Measurements from ENCODE around the gene KCNQ4.

The KCNQ4 gene

DNA sequence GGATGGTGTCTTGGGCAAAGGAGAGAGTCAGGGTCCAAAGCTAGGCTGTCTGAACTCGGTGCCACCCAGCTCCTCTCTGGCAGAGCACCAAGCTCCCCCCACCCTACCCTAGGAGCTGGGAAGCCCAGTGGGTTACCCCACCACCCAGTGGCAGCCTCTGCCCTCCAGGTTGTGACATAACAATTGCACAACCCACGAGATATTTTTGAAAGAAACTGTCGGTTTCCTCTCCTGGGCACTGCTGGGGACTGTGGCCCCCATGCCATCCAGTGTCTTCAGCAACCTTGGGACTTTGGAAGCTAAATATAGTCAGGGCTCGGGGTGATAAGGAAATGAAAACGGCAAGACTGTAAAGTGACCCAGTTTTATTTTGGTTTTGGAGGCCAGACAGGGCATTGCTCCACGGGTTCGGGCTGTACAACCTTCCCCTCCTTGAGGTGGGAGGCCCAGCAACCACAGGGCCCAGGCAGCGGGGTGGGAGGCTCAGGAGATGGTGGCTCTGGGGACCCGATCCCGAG lies 77.2 kb downstream of the KCNQ4 start:
- Histone ChIP-seq H3K27ac (ENCODE audit: low read depth, low read length) (no peak overlapping the region), H3K4me1 (ENCODE audit: control insufficient read depth, low read depth, low read length) (peaks cover 2% of the 10 kb centered on the region), H3K4ac (ENCODE audit: low read depth, low read length) (no peak overlapping the region), H4K5ac (ENCODE audit: low read length) (no peak overlapping the region), H3K56ac (ENCODE audit: low read length) (peak overlapping the region; percentile 78), H3K79me2 (ENCODE audit: control insufficient read depth, insufficient read depth, low read length) (no peaks in the 10 kb centered on the region), H2BK15ac (replicated peaks; ENCODE audit: low read depth) (no peak overlapping the region), H3K23ac (ENCODE audit: low read length) (peak overlapping the region; percentile 34), H3K4me3 (ENCODE audit: low read length) (no peak overlapping the region), H3K18ac (ENCODE audit: low read length) (no peak overlapping the region), H3K9ac (ENCODE audit: low read length) (peak overlapping the region; percentile 65), H2BK120ac (ENCODE audit: low read depth, low read length) (no peak overlapping the region), H3K4me2 (ENCODE audit: low read length) (peak overlapping the region; percentile 75), H3K36me3 (ENCODE audit: control insufficient read depth, insufficient read depth, low read length) (no peaks in the 10 kb centered on the region), H3K27me3 (ENCODE audit: insufficient read depth, low read length, poor library complexity) (peaks cover 4% of the 10 kb centered on the region), H3K79me1 (ENCODE audit: low read length) (no peaks in the 10 kb centered on the region), H2BK5ac (ENCODE audit: low read length) (no peak overlapping the region), H2AK5ac (ENCODE audit: low read length) (no peak overlapping the region), H4K8ac (ENCODE audit: low read depth, low read length) (no peak overlapping the region)
- DNase-seq = no peak
- WGBS (ENCODE audit: extremely low coverage, insufficient coverage, low lambda C conversion rate) = no CpG with 5 or more reads among the region's 10 CpGs

DNA sequence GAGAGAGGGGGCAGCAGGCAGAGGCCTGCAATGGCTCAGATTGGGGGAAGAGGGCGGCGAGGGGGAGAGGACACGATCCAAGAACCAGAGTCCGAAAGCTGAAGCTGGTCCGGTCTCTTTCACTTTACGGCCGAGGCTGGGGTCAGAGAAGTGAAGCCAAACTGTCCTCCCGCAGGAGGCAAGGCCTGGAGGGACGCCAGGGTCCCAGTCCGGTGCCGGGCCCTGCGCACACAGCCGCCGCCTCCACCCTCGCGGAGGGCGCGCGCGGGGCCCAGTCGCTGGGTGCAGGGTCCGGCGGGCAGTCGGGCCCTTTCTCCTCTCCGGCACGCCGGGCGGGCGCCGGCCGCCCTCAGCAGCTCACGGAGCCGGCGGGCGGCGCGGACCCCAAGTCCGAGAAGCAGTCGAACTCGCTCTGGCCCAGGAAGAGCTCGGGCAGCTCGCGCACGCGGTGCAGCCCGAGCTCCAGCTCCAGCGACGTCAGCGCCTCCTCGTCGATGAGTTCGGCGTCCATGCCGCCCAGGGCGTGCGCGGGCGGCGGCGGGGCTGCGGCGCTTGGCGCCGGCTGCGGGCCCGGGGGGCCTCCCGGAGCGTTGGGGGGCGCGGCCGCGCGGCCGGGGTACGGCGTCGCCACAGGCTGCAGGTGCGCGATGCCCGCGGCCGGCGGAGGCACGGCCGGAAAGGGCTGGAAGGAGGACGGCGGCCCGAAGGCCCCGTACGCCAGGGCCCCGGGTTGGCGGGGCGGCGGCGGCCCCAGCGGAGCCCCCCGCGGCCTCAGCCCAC lies 77.8 kb downstream of the KCNQ4 start:
- H2AK5ac ChIP-seq (ENCODE audit: low read length) = no peak overlapping the region
- no peak overlapping the region for H2BK120ac ChIP-seq (ENCODE audit: low read depth, low read length)
- H3K56ac ChIP-seq (ENCODE audit: low read length) = peak overlapping the region; percentile 78
- peaks cover 2% of the 10 kb centered on the region for H3K4me1 ChIP-seq (ENCODE audit: control insufficient read depth, low read depth, low read length)
- no peaks in the 10 kb centered on the region for H3K79me1 ChIP-seq (ENCODE audit: low read length)
- no CpG with 5 or more reads among the region's 98 CpGs for WGBS (ENCODE audit: extremely low coverage, insufficient coverage, low lambda C conversion rate)
- peak overlapping the region; percentile 30 for H3K18ac ChIP-seq (ENCODE audit: low read length)
- H3K23ac ChIP-seq (ENCODE audit: low read length) = peak overlapping the region; percentile 34
- no peaks in the 10 kb centered on the region for H3K79me2 ChIP-seq (ENCODE audit: control insufficient read depth, insufficient read depth, low read length)
- no peak overlapping the region for H3K4ac ChIP-seq (ENCODE audit: low read depth, low read length)
- no peak overlapping the region for H4K5ac ChIP-seq (ENCODE audit: low read length)
- H3K27ac ChIP-seq (ENCODE audit: low read depth, low read length) = no peak overlapping the region
- H3K9ac ChIP-seq (ENCODE audit: low read length) = peak overlapping the region; percentile 65
- H3K4me2 ChIP-seq (ENCODE audit: low read length) = peak overlapping the region; percentile 75
- no peak overlapping the region for H3K4me3 ChIP-seq (ENCODE audit: low read length)
- H4K8ac ChIP-seq (ENCODE audit: low read depth, low read length) = no peak overlapping the region
- H3K27me3 ChIP-seq (ENCODE audit: insufficient read depth, low read length, poor library complexity) = peaks cover 4% of the 10 kb centered on the region
- peak; percentile 61 for DNase-seq
- H2BK5ac ChIP-seq (ENCODE audit: low read length) = no peak overlapping the region
- H2BK15ac ChIP-seq (replicated peaks; ENCODE audit: low read depth) = no peak overlapping the region
- no peaks in the 10 kb centered on the region for H3K36me3 ChIP-seq (ENCODE audit: control insufficient read depth, insufficient read depth, low read length)

DNA sequence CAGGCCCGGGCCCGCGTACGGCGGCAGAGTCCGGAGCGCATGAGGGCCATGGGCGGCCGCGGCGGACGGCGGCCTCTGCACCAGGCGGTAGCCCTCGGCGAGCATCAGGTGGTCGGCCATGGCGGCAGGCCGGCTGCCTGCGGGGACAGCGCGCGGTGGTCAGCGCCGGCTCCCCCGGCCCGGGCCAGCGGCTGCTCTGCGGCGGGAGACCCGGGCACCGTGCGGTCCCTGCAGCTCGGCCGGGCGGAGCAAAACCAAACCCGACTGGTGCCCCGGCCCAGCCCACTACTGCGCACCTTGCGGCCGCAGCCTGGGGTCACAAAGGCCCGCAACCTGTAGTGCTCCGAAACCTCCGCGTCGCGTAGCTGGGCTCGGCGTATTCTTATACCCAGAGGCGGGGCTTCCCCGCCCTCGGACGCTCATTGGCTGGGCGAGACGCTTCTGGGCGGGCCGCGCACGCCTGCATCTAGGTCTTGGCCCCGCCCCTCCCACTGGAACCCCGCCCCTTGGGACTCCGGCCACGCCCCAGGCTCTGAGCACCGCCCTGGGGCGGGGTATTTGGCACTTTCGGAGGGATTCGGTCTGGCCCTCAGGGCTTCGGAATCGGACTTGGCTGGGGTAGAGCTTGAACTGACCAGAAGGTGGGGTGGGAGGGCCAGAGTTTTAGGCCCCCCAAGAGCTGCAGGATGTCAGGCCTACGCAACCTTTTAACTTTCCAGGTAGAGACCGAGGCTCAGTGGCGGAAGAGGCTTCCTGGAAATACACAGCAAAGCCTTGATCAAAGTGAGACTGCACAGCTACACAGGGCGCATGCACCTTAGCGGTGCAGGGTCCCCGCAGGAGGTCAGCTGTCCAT lies 78.6 kb downstream of the KCNQ4 start, which contains the start of gene CITED4:
TSS of gene CITED4 (minus strand) at position 356 of the 856 bp plus-strand sequence. CDS start at position 120, 236 bp downstream.
- Histone ChIP-seq H3K4me1 (ENCODE audit: control insufficient read depth, low read depth, low read length) (peaks cover 2% of the 10 kb centered on the region), H3K4me3 (ENCODE audit: low read length) (no peak within 1 kb of the TSS), H3K27me3 (ENCODE audit: insufficient read depth, low read length, poor library complexity) (peaks cover 4% of the 10 kb centered on the region), H3K4ac (ENCODE audit: low read depth, low read length) (no peak within 1 kb of the TSS), H3K4me2 (ENCODE audit: low read length) (peak within 1 kb of the TSS; percentile 75), H3K9ac (ENCODE audit: low read length) (peak within 1 kb of the TSS; percentile 65), H2AK5ac (ENCODE audit: low read length) (no peak within 1 kb of the TSS), H3K56ac (ENCODE audit: low read length) (peak within 1 kb of the TSS; percentile 78), H3K27ac (ENCODE audit: low read depth, low read length) (no peak within 1 kb of the TSS), H3K23ac (ENCODE audit: low read length) (peak within 1 kb of the TSS; percentile 34), H2BK5ac (ENCODE audit: low read length) (no peak within 1 kb of the TSS), H2BK15ac (replicated peaks; ENCODE audit: low read depth) (no peak within 1 kb of the TSS), H2BK120ac (ENCODE audit: low read depth, low read length) (no peak within 1 kb of the TSS), H4K8ac (ENCODE audit: low read depth, low read length) (no peak within 1 kb of the TSS), H3K36me3 (ENCODE audit: control insufficient read depth, insufficient read depth, low read length) (no peaks in the 10 kb centered on the region), H3K79me1 (ENCODE audit: low read length) (no peaks in the 10 kb centered on the region), H4K5ac (ENCODE audit: low read length) (no peak within 1 kb of the TSS), H3K18ac (ENCODE audit: low read length) (peak within 1 kb of the TSS; percentile 30), H3K79me2 (ENCODE audit: control insufficient read depth, insufficient read depth, low read length) (no peaks in the 10 kb centered on the region)
- DNase-seq = peak; percentile 97
- WGBS (ENCODE audit: extremely low coverage, insufficient coverage, low lambda C conversion rate) = no CpG with 5 or more reads among the region's 75 CpGs

DNA sequence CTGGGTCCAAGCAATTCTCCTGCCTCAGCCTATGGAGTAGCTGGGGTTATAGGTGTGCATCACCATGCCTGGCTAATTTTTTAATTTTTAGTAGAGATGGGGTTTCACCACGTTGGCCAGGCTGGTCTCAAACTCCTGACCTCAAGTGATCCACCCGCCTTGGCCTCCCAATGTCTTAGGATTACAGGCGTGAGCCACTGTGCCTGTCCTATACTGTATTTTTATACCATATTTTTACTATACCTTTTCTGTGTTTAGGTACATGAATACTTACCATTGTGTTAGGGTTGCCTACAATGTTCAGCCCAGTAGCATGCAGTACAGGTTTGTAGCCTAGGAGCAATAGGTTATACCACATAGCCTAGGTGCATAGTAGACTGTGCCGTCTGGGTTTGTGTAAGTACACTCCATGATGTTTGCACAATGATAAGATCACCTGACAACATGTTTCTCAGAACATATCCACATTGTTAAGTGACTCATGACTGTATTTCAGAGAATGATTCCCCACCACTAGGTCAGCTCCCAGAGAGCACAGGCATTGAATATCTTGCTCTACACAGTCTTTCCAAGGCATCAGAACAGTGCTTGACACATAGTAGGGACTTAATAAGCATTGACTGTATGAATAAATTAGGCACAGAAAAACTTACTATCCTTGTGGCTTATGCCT lies 84.6 kb downstream of the KCNQ4 start:
- Histone ChIP-seq H3K4me1 (ENCODE audit: control insufficient read depth, low read depth, low read length) (peaks cover 2% of the 10 kb centered on the region), H2BK120ac (ENCODE audit: low read depth, low read length) (no peak overlapping the region), H3K4me3 (ENCODE audit: low read length) (no peak overlapping the region), H3K79me2 (ENCODE audit: control insufficient read depth, insufficient read depth, low read length) (no peaks in the 10 kb centered on the region), H3K4ac (ENCODE audit: low read depth, low read length) (no peak overlapping the region), H2AK5ac (ENCODE audit: low read length) (no peak overlapping the region), H4K8ac (ENCODE audit: low read depth, low read length) (no peak overlapping the region), H2BK5ac (ENCODE audit: low read length) (no peak overlapping the region), H4K5ac (ENCODE audit: low read length) (no peak overlapping the region), H3K36me3 (ENCODE audit: control insufficient read depth, insufficient read depth, low read length) (no peaks in the 10 kb centered on the region), H3K79me1 (ENCODE audit: low read length) (no peaks in the 10 kb centered on the region), H2BK15ac (replicated peaks; ENCODE audit: low read depth) (no peak overlapping the region), H3K56ac (ENCODE audit: low read length) (no peak overlapping the region), H3K18ac (ENCODE audit: low read length) (no peak overlapping the region), H3K27me3 (ENCODE audit: insufficient read depth, low read length, poor library complexity) (no peaks in the 10 kb centered on the region), H3K9ac (ENCODE audit: low read length) (no peak overlapping the region), H3K23ac (ENCODE audit: low read length) (no peak overlapping the region), H3K4me2 (ENCODE audit: low read length) (no peak overlapping the region), H3K27ac (ENCODE audit: low read depth, low read length) (no peak overlapping the region)
- DNase-seq = no peak
- WGBS (ENCODE audit: extremely low coverage, insufficient coverage, low lambda C conversion rate) = no CpG with 5 or more reads among the region's 4 CpGs

- WGBS (ENCODE audit: extremely low coverage, insufficient coverage, low lambda C conversion rate) = no CpG with 5 or more reads among the region's 2 CpGs
- Histone ChIP-seq H4K8ac (ENCODE audit: low read depth, low read length) (no peak overlapping the region), H2AK5ac (ENCODE audit: low read length) (no peak overlapping the region), H3K27ac (ENCODE audit: low read depth, low read length) (no peak overlapping the region), H3K4me3 (ENCODE audit: low read length) (no peak overlapping the region), H2BK120ac (ENCODE audit: low read depth, low read length) (no peak overlapping the region), H3K79me1 (ENCODE audit: low read length) (no peaks in the 10 kb centered on the region), H3K36me3 (ENCODE audit: control insufficient read depth, insufficient read depth, low read length) (no peaks in the 10 kb centered on the region), H3K4me1 (ENCODE audit: control insufficient read depth, low read depth, low read length) (no peaks in the 10 kb centered on the region), H4K5ac (ENCODE audit: low read length) (no peak overlapping the region), H3K27me3 (ENCODE audit: insufficient read depth, low read length, poor library complexity) (no peaks in the 10 kb centered on the region), H3K79me2 (ENCODE audit: control insufficient read depth, insufficient read depth, low read length) (no peaks in the 10 kb centered on the region), H3K56ac (ENCODE audit: low read length) (no peak overlapping the region), H2BK5ac (ENCODE audit: low read length) (no peak overlapping the region), H3K18ac (ENCODE audit: low read length) (no peak overlapping the region), H2BK15ac (replicated peaks; ENCODE audit: low read depth) (no peak overlapping the region), H3K4me2 (ENCODE audit: low read length) (no peak overlapping the region), H3K4ac (ENCODE audit: low read depth, low read length) (no peak overlapping the region), H3K9ac (ENCODE audit: low read length) (no peak overlapping the region), H3K23ac (ENCODE audit: low read length) (no peak overlapping the region)
- no peak for DNase-seq
These were observed 86.6 kb downstream of the KCNQ4 start for GRCh38 chr1:40870135-40870728.
